Vagina (tissue), 2 donors: ENCODE data around the gene BFSP2. TPM values are rescaled to one million over a fixed set of nuclear protein-coding genes. Genes with fewer than 3 reads are reported as not detected.

ENCODE experiments used
- DNase-seq, 2 donors: peaks; one replicate each; pipeline ENCODE4 v3.0.0-alpha.2; 2017; ENCODE audit errors: extremely low spot score in 2 of 2
- H3K27ac ChIP-seq: fragments of 200-600 bp; sonication (generic); one replicate; pipeline ENCODE4 v1.5.1; 2019
- H3K27me3 ChIP-seq: fragments of 200-600 bp; sonication (generic); one replicate; pipeline ENCODE4 v1.5.1; 2019
- H3K36me3 ChIP-seq, 2 donors: fragments of 200-600 bp; sonication (generic); one replicate each; pipeline ENCODE4 v1.5.1; 2017 to 2019
- H3K4me1 ChIP-seq: fragments of 200-600 bp; sonication (generic); one replicate; pipeline ENCODE4 v1.5.1; 2019
- H3K4me3 ChIP-seq, 2 donors: fragments of 200-600 bp; sonication (generic); 1 replicate in 1 of 2; 2 replicates in 1 of 2; pipeline ENCODE4 v1.5.1; 2016 to 2019
- H3K9me3 ChIP-seq: fragments of 200-600 bp; sonication (generic); one replicate; pipeline ENCODE4 v1.5.1; 2019
- POLR2A ChIP-seq, 2 donors: fragments of 450-650 bp; IDR thresholded peaks; one replicate each; pipeline ENCODE4 v1.6.1; 2017; ENCODE audit warnings: antibody characterized with exemption in 2 of 2, mild to moderate bottlenecking in 2 of 2, moderate library complexity in 2 of 2
- POLR2AphosphoS5 ChIP-seq, 2 donors: sonication (generic); formaldehyde crosslinking; IDR thresholded peaks; one replicate each; pipeline ENCODE4 v1.9.0; 2017; ENCODE audit warnings: antibody characterized with exemption in 2 of 2, mild to moderate bottlenecking in 2 of 2, low read depth in 1 of 2; ENCODE audit not compliant: insufficient read depth in 1 of 2
- intact Hi-C: fragments of 100-400 bp; cut with DNase I; formaldehyde crosslinking; loops from one replicate; pipeline ENCODE4 v1.15.1; 2023
- total RNA-seq: library from RNA; depleted of rRNA; stranded (reverse); fragments of >200 nt; gene quantifications from one replicate; pipeline ENCODE4 v1.2.3, GENCODE V29; 2016
- TF ChIP-seq, protein P1 (sequence below), 3 experiments: fragments of 450-650 bp in 2 of 3; fragments of 200-600 bp in 1 of 3; sonication (generic) in 1 of 3; IDR thresholded peaks; one replicate each; pipeline ENCODE4 v1.5.1; 2017 to 2019; ENCODE audit warnings: antibody characterized with exemption in 3 of 3, mild to moderate bottlenecking in 2 of 3, moderate library complexity in 2 of 3

The BFSP2 gene
- total RNA-seq, 1 donor from 2014 or later, result not detected

DNA sequence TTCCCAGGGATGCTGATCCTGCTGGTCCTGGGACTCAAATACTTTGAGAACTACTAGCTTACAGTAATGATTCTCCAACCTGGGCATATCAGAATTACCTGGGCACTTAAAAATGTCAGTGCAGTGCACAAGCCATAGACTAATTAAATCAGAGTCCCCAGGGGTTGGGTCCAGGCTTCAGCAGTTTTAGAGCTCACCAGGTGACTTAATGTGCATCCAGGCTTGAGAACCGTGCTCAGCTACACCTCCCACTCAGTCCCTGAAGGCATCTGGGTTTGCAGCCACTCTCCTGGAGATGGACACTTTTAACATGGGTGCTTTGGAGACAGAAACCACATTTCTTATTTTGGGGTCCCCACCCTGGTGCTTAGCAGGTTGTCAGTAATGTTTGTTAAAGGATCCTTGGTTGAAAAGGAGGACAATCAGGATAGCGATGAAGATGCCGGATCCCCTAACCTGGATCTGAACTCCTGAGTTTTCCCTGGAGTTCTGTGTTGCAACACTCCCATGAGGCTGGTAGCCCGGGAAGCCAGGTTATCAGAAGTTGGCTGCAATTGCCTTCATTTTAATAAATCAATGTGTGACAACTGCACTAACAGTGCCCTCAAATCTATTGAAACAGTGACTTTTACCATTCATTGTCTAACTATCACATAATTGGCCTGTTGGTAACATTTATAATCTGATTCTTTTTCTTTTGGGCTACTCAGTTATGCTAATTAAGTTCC, 48.1 kb downstream of the BFSP2 start:
- Histone ChIP-seq H3K36me3 (no peaks in the 10 kb centered on the region), H3K4me1 (peaks cover 9% of the 10 kb centered on the region), H3K4me3 (no peak overlapping the region), H3K9me3 (no peaks in the 10 kb centered on the region), H3K27me3 (no peaks in the 10 kb centered on the region), H3K27ac (no peak overlapping the region)
- no peak for DNase-seq
- no peak for TF ChIP-seq POLR2A (IDR thresholded peaks at IDR 0.05)
- intact Hi-C loops, result no loop called here

DNA sequence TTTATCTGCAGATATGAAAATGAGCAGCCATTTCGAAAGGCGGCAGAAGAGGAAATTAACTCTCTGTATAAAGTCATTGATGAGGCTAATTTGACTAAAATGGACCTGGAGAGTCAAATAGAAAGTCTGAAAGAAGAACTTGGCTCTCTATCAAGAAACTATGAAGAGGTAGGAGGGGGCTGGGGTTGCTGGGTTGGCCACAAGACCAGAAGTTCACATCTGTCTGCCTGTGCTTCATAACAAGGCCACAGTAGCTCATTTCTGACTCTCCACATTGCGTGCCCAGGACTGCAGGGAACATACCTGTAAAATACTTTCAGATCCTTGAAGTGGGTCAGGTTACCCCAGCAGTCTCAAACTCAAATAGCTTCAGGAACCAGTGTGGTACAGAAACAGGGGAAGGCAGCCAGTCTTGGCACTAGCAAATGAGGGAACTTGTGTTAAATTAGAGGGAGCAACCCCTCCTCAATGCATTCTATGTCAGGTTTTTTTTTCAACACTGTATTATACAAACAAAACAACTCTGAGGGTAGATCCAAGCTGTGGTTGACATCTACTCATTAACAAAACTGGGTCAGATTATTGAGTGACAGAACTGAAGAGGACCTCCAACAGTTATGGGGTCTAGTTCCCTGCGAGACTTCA, 48.7 kb downstream of the BFSP2 start:
- H3K4me1 ChIP-seq, result peaks cover 13% of the 10 kb centered on the region
- H3K4me3 ChIP-seq, result no peak overlapping the region
- TF ChIP-seq, protein P1, sequence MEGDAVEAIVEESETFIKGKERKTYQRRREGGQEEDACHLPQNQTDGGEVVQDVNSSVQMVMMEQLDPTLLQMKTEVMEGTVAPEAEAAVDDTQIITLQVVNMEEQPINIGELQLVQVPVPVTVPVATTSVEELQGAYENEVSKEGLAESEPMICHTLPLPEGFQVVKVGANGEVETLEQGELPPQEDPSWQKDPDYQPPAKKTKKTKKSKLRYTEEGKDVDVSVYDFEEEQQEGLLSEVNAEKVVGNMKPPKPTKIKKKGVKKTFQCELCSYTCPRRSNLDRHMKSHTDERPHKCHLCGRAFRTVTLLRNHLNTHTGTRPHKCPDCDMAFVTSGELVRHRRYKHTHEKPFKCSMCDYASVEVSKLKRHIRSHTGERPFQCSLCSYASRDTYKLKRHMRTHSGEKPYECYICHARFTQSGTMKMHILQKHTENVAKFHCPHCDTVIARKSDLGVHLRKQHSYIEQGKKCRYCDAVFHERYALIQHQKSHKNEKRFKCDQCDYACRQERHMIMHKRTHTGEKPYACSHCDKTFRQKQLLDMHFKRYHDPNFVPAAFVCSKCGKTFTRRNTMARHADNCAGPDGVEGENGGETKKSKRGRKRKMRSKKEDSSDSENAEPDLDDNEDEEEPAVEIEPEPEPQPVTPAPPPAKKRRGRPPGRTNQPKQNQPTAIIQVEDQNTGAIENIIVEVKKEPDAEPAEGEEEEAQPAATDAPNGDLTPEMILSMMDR (IDR thresholded peaks at IDR 0.05), result no peak
- no peak for TF ChIP-seq POLR2AphosphoS5 (IDR thresholded peaks at IDR 0.05; ENCODE audit: insufficient read depth in 1 of 2, low read depth in 1 of 2)
- intact Hi-C loops, result no loop called here
- no peak for DNase-seq
- H3K9me3 ChIP-seq, result no peaks in the 10 kb centered on the region
- H3K27me3 ChIP-seq, result no peaks in the 10 kb centered on the region
- H3K27ac ChIP-seq, result no peak overlapping the region
- H3K36me3 ChIP-seq, result no peaks in the 10 kb centered on the region

DNA sequence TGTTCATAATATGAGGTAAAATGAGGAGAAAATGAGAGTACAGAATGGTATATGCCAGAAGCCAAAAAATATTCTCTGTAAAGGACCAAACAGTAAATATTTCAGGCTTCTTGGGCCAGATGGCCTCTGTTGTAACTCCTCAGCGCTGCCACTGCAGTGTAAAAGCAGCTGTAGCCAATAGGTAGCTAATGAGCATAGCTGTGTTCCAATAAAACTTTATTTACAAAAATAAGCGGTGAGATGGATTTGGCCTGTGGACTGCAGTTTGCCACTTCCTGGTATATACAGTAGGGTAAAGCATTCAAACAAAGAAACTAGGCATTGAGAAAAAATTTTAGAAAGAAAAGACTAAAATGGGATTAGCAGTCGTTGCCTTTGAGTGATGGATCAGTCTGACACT, 51.5 kb downstream of the BFSP2 start:
- DNase-seq, result no peak
- Histone ChIP-seq H3K27me3 (no peaks in the 10 kb centered on the region), H3K9me3 (no peaks in the 10 kb centered on the region), H3K4me3 (no peak overlapping the region), H3K27ac (no peak overlapping the region), H3K4me1 (peaks cover 13% of the 10 kb centered on the region), H3K36me3 (no peaks in the 10 kb centered on the region)
- intact Hi-C loops, result no loop called here
- TF ChIP-seq, protein P1 (IDR thresholded peaks at IDR 0.05), result no peak
- TF ChIP-seq POLR2AphosphoS5 (IDR thresholded peaks at IDR 0.05; ENCODE audit: insufficient read depth in 1 of 2, low read depth in 1 of 2), result no peak
- TF ChIP-seq POLR2A (IDR thresholded peaks at IDR 0.05), result no peak

DNA sequence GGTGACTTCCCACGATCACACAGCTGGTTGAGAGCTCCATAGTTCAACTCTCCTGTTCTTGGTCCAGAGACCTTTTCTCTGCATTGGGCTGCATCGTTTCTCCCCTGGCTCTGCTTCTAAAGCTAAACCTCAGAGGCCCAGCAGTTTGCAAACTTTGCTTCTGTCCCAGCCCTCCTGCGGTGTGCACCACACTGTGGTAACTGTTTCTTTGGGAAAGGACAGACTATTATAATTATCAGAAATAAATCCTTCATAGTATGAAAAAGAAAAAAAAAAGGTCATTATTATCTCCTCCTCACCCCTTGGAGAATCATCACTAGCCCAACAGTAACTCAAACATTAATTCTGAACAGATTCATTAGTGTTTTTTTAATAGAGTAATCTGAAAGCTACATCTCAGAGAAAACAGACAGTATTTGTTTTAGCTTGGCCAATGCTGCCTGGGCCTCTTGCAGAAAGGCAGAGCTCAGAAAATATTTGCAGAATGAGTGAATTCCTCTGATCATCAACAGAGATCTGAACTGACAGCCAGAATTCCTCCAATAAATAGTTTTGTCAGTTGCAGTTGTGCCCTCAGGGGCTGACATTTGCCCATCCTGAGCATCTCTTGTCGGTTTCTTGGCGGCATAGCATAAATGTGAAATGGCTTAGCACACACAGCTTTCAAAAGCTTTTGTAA, 52.9 kb downstream of the BFSP2 start:
- no peak overlapping the region for H3K27ac ChIP-seq
- DNase-seq, result no peak
- no peak overlapping the region for H3K4me3 ChIP-seq
- no peaks in the 10 kb centered on the region for H3K36me3 ChIP-seq
- H3K27me3 ChIP-seq, result no peaks in the 10 kb centered on the region
- H3K4me1 ChIP-seq, result peaks cover 13% of the 10 kb centered on the region
- H3K9me3 ChIP-seq, result no peaks in the 10 kb centered on the region
- TF ChIP-seq POLR2A (IDR thresholded peaks at IDR 0.05), result no peak
- TF ChIP-seq, protein P1 (IDR thresholded peaks at IDR 0.05), result no peak
- no peak for TF ChIP-seq POLR2AphosphoS5 (IDR thresholded peaks at IDR 0.05; ENCODE audit: insufficient read depth in 1 of 2, low read depth in 1 of 2)
- intact Hi-C loops, result no loop called here

DNA sequence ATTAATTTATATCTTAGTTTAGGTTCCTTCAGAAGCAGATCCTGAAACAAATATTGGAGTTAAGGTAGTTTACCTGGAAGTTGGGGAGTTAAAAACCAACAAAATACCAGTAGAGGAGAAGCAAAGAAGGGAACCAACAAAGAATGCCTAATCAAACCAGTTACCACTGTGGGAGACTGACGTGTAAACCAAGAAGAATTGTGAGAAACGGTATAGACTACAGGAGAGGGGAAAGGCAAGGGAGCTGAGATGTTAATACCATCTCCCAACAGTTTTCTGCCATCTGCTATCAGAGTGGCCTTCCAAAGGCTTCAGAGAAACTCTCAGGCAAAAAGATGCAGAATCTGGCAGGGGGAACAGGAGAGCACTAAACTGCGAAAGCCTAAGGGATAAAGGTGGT, 53.5 kb downstream of the BFSP2 start:
- no peaks in the 10 kb centered on the region for H3K27me3 ChIP-seq
- no peak overlapping the region for H3K4me3 ChIP-seq
- H3K9me3 ChIP-seq, result no peaks in the 10 kb centered on the region
- H3K27ac ChIP-seq, result no peak overlapping the region
- no peaks in the 10 kb centered on the region for H3K36me3 ChIP-seq
- intact Hi-C loops, result no loop called here
- DNase-seq, result no peak
- H3K4me1 ChIP-seq, result peaks cover 13% of the 10 kb centered on the region
- TF ChIP-seq POLR2AphosphoS5 (IDR thresholded peaks at IDR 0.05; ENCODE audit: insufficient read depth in 1 of 2, low read depth in 1 of 2), result no peak
- no peak for TF ChIP-seq POLR2A (IDR thresholded peaks at IDR 0.05)
- TF ChIP-seq, protein P1 (IDR thresholded peaks at IDR 0.05), result no peak
